SK-N-SH treated with all-trans-retinoic acid at 6 μM for 48 hours (cell line): ENCODE data around the gene VPS54.

ENCODE experiments used
- ATAC-seq: fragments of 200-7000 bp; cut with Tn5 transposase; 3 replicates; pipeline ENCODE4 v1.9.1; 2020; ENCODE audit warnings: mild to moderate bottlenecking, moderate library complexity
- ARNTL ChIP-seq: fragments of 450-650 bp; formaldehyde crosslinking; IDR thresholded peaks from 2 replicates; pipeline ENCODE4 v1.5.0; 2020; ENCODE audit warnings: low read depth, mild to moderate bottlenecking, moderate library complexity, borderline replicate concordance
- BACH2 ChIP-seq: fragments of 250-450 bp; sonication (Bioruptor Pico); IDR thresholded peaks from 2 replicates; pipeline ENCODE4 v1.9.0; 2021; ENCODE audit warnings: mild to moderate bottlenecking, borderline replicate concordance
- CSDC2 ChIP-seq: fragments of 250-450 bp; sonication (Bioruptor Pico); IDR thresholded peaks from 2 replicates; pipeline ENCODE4 v1.5.0; 2020; ENCODE audit warnings: mild to moderate bottlenecking, moderate library complexity
- GLIS3 ChIP-seq: fragments of 250-450 bp; sonication (Bioruptor Pico); IDR thresholded peaks from 2 replicates; pipeline ENCODE4 v1.5.0; 2020; ENCODE audit warnings: mild to moderate bottlenecking, moderate library complexity
- ISL1 ChIP-seq: fragments of 250-450 bp; sonication (Bioruptor Pico); IDR thresholded peaks from 2 replicates; pipeline ENCODE4 v2.1.2; 2022; ENCODE audit warnings: mild to moderate bottlenecking, moderate library complexity
- OSR1 ChIP-seq: fragments of 250-450 bp; sonication (Bioruptor Pico); IDR thresholded peaks from 2 replicates; pipeline ENCODE4 v1.8.0; 2022; ENCODE audit warnings: moderate library complexity, mild to moderate bottlenecking, inconsistent platforms
- PPARA ChIP-seq: fragments of 250-450 bp; sonication (Bioruptor Pico); IDR thresholded peaks from 2 replicates; pipeline ENCODE4 v1.5.0; 2020; ENCODE audit warnings: mild to moderate bottlenecking, borderline replicate concordance
- RARB ChIP-seq: fragments of 250-450 bp; sonication (Bioruptor Pico); IDR thresholded peaks from 2 replicates; pipeline ENCODE4 v1.8.0; 2021; ENCODE audit warnings: mild to moderate bottlenecking, moderate library complexity
- SNAI2 ChIP-seq: fragments of 250-450 bp; sonication (Bioruptor Pico); IDR thresholded peaks from 2 replicates; pipeline ENCODE4 v1.5.0; 2020; ENCODE audit warnings: mild to moderate bottlenecking, moderate library complexity
- TCF4 ChIP-seq: fragments of 250-450 bp; sonication (Bioruptor Pico); IDR thresholded peaks from 2 replicates; pipeline ENCODE4 v1.8.0; 2021; ENCODE audit warnings: mild to moderate bottlenecking, moderate library complexity, borderline replicate concordance
- TOX ChIP-seq: fragments of 250-450 bp; sonication (Bioruptor Pico); IDR thresholded peaks from 2 replicates; pipeline ENCODE4 v1.8.0; 2021; ENCODE audit warnings: mild to moderate bottlenecking, moderate library complexity, borderline replicate concordance
- ZC3H10 ChIP-seq: fragments of 250-450 bp; sonication (Bioruptor Pico); IDR thresholded peaks from 2 replicates; pipeline ENCODE4 v1.5.1; 2021; ENCODE audit warnings: mild to moderate bottlenecking, moderate library complexity
- ZFP3 ChIP-seq: fragments of 250-450 bp; sonication (Bioruptor Pico); IDR thresholded peaks from 2 replicates; pipeline ENCODE4 v1.5.0; 2020; ENCODE audit warnings: mild to moderate bottlenecking, moderate library complexity
- ZFP30 ChIP-seq: fragments of 450-650 bp; formaldehyde crosslinking; IDR thresholded peaks from 2 replicates; pipeline ENCODE4 v1.5.0; 2022; ENCODE audit warnings: mild to moderate bottlenecking, moderate library complexity
- ZNF565 ChIP-seq: fragments of 450-650 bp; formaldehyde crosslinking; conservative IDR thresholded peaks from 2 replicates; pipeline ENCODE4 v1.5.0; 2020; ENCODE audit warnings: low read depth, mild to moderate bottlenecking, moderate library complexity
- ZNF70 ChIP-seq: fragments of 450-650 bp; formaldehyde crosslinking; IDR thresholded peaks from 2 replicates; pipeline ENCODE4 v1.5.0; 2020; ENCODE audit warnings: mild to moderate bottlenecking, moderate library complexity
- ZNF8 ChIP-seq: fragments of 450-650 bp; formaldehyde crosslinking; IDR thresholded peaks from 2 replicates; pipeline ENCODE4 v1.5.0; 2020; ENCODE audit warnings: mild to moderate bottlenecking, moderate library complexity
- TF ChIP-seq, protein P1 (sequence below): fragments of 250-450 bp; sonication (Bioruptor Pico); IDR thresholded peaks from 2 replicates; pipeline ENCODE4 v1.5.1; 2020; ENCODE audit warnings: low read depth, mild to moderate bottlenecking, moderate library complexity
- TF ChIP-seq, protein P2 (sequence below): fragments of 250-450 bp; sonication (Bioruptor Pico); IDR thresholded peaks from 2 replicates; pipeline ENCODE4 v1.8.0; 2020; ENCODE audit warnings: mild to moderate bottlenecking, moderate library complexity, borderline replicate concordance
- TF ChIP-seq, protein P3 (sequence below): fragments of 250-450 bp; sonication (Bioruptor Pico); IDR thresholded peaks from 2 replicates; pipeline ENCODE4 v1.8.0; 2021; ENCODE audit warnings: low read depth, mild to moderate bottlenecking, moderate library complexity, borderline replicate concordance
- TF ChIP-seq, protein P4 (sequence below): fragments of 250-450 bp; sonication (Bioruptor Pico); IDR thresholded peaks from 2 replicates; pipeline ENCODE4 v1.5.1; 2021; ENCODE audit warnings: mild to moderate bottlenecking, moderate library complexity
- TF ChIP-seq, protein P5 (sequence below): fragments of 250-450 bp; sonication (Bioruptor Pico); IDR thresholded peaks from 2 replicates; pipeline ENCODE4 v1.5.0; 2020; ENCODE audit warnings: mild to moderate bottlenecking, moderate library complexity

The VPS54 gene

DNA sequence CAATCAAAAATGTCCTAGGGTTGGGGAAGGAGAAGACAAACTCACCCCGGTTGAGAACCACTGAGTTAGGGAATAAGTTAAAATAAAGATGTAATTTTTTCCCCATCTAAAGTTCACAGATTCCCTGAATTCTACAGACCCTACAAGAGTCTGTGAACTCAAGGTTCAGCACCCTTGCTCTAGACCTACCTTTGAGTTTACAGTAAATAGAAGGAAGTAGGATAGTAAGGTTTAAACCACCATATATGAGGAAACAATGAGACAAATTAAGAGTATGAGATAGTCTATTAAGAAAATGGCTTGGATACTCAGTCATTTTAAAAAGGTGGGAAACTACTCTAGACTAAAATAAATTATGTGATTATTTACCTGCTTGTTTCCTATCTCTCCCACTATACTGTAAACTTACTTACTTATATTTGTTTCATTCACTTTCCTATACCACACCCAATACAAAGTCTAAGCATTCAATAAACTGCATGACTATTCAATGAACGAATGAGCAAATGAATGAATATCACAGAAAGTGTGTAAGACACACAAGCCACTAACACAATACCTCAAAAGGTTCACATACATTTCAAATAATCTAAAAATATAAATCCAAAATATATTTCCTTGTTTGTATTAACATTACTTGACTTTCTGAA is 13.4 kb downstream of the VPS54 start:
- TF ChIP-seq BACH2, result no peak
- no peak for TF ChIP-seq TOX (CRISPR knock-in tag)
- no peak for TF ChIP-seq CSDC2 (CRISPR knock-in tag)
- no peak for TF ChIP-seq TCF4 (CRISPR knock-in tag)
- TF ChIP-seq PPARA (CRISPR knock-in tag), result no peak
- TF ChIP-seq ZNF565 (CRISPR knock-in tag), result no peak
- TF ChIP-seq ISL1 (CRISPR knock-in tag), result no peak
- TF ChIP-seq ZNF70, result no peak
- no peak for TF ChIP-seq ZNF8 (CRISPR knock-in tag)
- no peak for TF ChIP-seq ZC3H10 (CRISPR knock-in tag)
- TF ChIP-seq, protein P1, sequence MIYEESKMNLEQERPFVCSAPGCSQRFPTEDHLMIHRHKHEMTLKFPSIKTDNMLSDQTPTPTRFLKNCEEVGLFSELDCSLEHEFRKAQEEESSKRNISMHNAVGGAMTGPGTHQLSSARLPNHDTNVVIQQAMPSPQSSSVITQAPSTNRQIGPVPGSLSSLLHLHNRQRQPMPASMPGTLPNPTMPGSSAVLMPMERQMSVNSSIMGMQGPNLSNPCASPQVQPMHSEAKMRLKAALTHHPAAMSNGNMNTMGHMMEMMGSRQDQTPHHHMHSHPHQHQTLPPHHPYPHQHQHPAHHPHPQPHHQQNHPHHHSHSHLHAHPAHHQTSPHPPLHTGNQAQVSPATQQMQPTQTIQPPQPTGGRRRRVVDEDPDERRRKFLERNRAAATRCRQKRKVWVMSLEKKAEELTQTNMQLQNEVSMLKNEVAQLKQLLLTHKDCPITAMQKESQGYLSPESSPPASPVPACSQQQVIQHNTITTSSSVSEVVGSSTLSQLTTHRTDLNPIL, result no peak
- no peak for TF ChIP-seq SNAI2 (CRISPR knock-in tag)
- no peak for TF ChIP-seq ARNTL (CRISPR knock-in tag)
- TF ChIP-seq, protein P2, sequence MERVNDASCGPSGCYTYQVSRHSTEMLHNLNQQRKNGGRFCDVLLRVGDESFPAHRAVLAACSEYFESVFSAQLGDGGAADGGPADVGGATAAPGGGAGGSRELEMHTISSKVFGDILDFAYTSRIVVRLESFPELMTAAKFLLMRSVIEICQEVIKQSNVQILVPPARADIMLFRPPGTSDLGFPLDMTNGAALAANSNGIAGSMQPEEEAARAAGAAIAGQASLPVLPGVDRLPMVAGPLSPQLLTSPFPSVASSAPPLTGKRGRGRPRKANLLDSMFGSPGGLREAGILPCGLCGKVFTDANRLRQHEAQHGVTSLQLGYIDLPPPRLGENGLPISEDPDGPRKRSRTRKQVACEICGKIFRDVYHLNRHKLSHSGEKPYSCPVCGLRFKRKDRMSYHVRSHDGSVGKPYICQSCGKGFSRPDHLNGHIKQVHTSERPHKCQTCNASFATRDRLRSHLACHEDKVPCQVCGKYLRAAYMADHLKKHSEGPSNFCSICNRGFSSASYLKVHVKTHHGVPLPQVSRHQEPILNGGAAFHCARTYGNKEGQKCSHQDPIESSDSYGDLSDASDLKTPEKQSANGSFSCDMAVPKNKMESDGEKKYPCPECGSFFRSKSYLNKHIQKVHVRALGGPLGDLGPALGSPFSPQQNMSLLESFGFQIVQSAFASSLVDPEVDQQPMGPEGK, result no peak
- no peak for TF ChIP-seq ZFP3 (CRISPR knock-in tag)
- TF ChIP-seq, protein P3, sequence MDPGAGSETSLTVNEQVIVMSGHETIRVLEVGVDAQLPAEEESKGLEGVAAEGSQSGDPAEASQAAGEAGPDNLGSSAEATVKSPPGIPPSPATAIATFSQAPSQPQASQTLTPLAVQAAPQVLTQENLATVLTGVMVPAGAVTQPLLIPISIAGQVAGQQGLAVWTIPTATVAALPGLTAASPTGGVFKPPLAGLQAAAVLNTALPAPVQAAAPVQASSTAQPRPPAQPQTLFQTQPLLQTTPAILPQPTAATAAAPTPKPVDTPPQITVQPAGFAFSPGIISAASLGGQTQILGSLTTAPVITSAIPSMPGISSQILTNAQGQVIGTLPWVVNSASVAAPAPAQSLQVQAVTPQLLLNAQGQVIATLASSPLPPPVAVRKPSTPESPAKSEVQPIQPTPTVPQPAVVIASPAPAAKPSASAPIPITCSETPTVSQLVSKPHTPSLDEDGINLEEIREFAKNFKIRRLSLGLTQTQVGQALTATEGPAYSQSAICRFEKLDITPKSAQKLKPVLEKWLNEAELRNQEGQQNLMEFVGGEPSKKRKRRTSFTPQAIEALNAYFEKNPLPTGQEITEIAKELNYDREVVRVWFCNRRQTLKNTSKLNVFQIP (CRISPR knock-in tag), result no peak
- no peak for TF ChIP-seq ZFP30
- no peak for TF ChIP-seq RARB
- no peak for ATAC-seq

DNA sequence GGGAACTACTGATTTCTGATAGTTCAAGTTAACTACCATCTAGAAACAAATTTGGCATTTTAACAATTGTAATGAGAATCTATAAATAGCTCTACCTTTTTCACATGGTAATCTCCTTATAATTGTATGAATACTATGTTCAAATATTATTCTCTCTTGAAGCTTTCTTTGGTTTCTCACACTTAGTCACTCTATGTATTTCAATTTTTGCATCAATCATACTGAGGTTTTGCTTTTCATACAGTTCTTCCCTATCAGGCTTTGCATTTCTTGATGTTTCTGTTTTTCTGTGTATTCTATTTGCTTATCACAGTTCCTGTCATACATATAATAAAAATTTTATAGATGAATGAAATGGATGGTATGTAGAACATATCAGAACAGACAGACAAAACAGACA is 16.0 kb downstream of the VPS54 start:
- no peak for ATAC-seq
- TF ChIP-seq, protein P2, result no peak
- TF ChIP-seq, protein P3 (CRISPR knock-in tag), result no peak
- no peak for TF ChIP-seq PPARA (CRISPR knock-in tag)
- TF ChIP-seq ZC3H10 (CRISPR knock-in tag), result no peak
- TF ChIP-seq, protein P4, sequence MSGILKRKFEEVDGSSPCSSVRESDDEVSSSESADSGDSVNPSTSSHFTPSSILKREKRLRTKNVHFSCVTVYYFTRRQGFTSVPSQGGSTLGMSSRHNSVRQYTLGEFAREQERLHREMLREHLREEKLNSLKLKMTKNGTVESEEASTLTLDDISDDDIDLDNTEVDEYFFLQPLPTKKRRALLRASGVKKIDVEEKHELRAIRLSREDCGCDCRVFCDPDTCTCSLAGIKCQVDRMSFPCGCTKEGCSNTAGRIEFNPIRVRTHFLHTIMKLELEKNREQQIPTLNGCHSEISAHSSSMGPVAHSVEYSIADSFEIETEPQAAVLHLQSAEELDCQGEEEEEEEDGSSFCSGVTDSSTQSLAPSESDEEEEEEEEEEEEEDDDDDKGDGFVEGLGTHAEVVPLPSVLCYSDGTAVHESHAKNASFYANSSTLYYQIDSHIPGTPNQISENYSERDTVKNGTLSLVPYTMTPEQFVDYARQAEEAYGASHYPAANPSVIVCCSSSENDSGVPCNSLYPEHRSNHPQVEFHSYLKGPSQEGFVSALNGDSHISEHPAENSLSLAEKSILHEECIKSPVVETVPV (CRISPR knock-in tag), result no peak
- TF ChIP-seq BACH2, result no peak
- no peak for TF ChIP-seq TOX (CRISPR knock-in tag)
- TF ChIP-seq ZNF565 (CRISPR knock-in tag), result no peak
- TF ChIP-seq ZNF70, result no peak
- TF ChIP-seq ZFP3 (CRISPR knock-in tag), result no peak
- TF ChIP-seq CSDC2 (CRISPR knock-in tag), result no peak
- no peak for TF ChIP-seq RARB
- TF ChIP-seq OSR1, result no peak
- TF ChIP-seq ISL1 (CRISPR knock-in tag), result no peak
- no peak for TF ChIP-seq TCF4 (CRISPR knock-in tag)
- no peak for TF ChIP-seq ARNTL (CRISPR knock-in tag)
- TF ChIP-seq GLIS3 (CRISPR knock-in tag), result no peak
- no peak for TF ChIP-seq ZNF8 (CRISPR knock-in tag)
- no peak for TF ChIP-seq ZFP30
- TF ChIP-seq, protein P5, sequence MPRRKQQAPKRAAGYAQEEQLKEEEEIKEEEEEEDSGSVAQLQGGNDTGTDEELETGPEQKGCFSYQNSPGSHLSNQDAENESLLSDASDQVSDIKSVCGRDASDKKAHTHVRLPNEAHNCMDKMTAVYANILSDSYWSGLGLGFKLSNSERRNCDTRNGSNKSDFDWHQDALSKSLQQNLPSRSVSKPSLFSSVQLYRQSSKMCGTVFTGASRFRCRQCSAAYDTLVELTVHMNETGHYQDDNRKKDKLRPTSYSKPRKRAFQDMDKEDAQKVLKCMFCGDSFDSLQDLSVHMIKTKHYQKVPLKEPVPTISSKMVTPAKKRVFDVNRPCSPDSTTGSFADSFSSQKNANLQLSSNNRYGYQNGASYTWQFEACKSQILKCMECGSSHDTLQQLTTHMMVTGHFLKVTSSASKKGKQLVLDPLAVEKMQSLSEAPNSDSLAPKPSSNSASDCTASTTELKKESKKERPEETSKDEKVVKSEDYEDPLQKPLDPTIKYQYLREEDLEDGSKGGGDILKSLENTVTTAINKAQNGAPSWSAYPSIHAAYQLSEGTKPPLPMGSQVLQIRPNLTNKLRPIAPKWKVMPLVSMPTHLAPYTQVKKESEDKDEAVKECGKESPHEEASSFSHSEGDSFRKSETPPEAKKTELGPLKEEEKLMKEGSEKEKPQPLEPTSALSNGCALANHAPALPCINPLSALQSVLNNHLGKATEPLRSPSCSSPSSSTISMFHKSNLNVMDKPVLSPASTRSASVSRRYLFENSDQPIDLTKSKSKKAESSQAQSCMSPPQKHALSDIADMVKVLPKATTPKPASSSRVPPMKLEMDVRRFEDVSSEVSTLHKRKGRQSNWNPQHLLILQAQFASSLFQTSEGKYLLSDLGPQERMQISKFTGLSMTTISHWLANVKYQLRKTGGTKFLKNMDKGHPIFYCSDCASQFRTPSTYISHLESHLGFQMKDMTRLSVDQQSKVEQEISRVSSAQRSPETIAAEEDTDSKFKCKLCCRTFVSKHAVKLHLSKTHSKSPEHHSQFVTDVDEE (CRISPR knock-in tag), result no peak
